WTC11 (cell line): ENCODE measurements around the gene EMC10. TPM values are rescaled to one million over a fixed set of nuclear protein-coding genes. Genes with fewer than 3 reads are reported as not detected.

Experiments
- ATAC-seq: fragments of 200-7000 bp; cut with Tn5 transposase; 2 replicates; pipeline ENCODE4 v1.10.0; 2021; ENCODE audit warnings: mild to moderate bottlenecking, moderate library complexity
- CTCF ChIA-PET: fragments of 300-600 bp; sonication (Branson Sonifier 250); formaldehyde crosslinking; loops from one replicate; lab custom pipeline; 2021; ENCODE audit warnings: antibody characterized with exemption; lab: Charles Lee
- POLR2A ChIA-PET: fragments of 350-600 bp; sonication (Branson Sonifier 250); formaldehyde crosslinking; loops from one replicate; lab custom pipeline; 2021; ENCODE audit warnings: antibody characterized with exemption; lab: Charles Lee
- DNase-seq: peaks from one replicate; pipeline ENCODE4 v3.0.0; 2021; ENCODE audit warnings: low spot score
- H3K27ac Mint-ChIP-seq: 2 replicates; pipeline ENCODE4 v1.8.0; 2021; ENCODE audit warnings: mixed read lengths
- H3K27me3 Mint-ChIP-seq: 2 replicates; pipeline ENCODE4 v1.8.0; 2021; ENCODE audit warnings: low read depth, mild to moderate bottlenecking, moderate library complexity, mixed read lengths
- H3K36me3 Mint-ChIP-seq: 2 replicates; pipeline ENCODE4 v1.8.0; 2021; ENCODE audit warnings: mixed read lengths
- H3K4me1 Mint-ChIP-seq: 2 replicates; pipeline ENCODE4 v1.8.0; 2022; ENCODE audit warnings: mixed read lengths
- H3K4me3 Mint-ChIP-seq: 2 replicates; pipeline ENCODE4 v1.8.0; 2021; ENCODE audit warnings: mild to moderate bottlenecking, moderate library complexity, mixed read lengths
- H3K9me3 Mint-ChIP-seq: 2 replicates; pipeline ENCODE4 v1.8.0; 2021; ENCODE audit warnings: mixed read lengths
- EMX1 ChIP-seq: fragments of 250-450 bp; sonication (Bioruptor Pico); IDR thresholded peaks from 2 replicates; pipeline ENCODE4 v1.8.0; 2021; ENCODE audit warnings: mild to moderate bottlenecking
- FOXK1 ChIP-seq: sonication (generic); formaldehyde crosslinking; IDR thresholded peaks from 2 replicates; pipeline ENCODE4 v1.8.0; 2022; ENCODE audit warnings: mild to moderate bottlenecking, moderate library complexity, missing genetic modification reagents
- GABPB1 ChIP-seq: sonication (generic); formaldehyde crosslinking; IDR thresholded peaks from 2 replicates; pipeline ENCODE4 v1.8.1; 2023; ENCODE audit warnings: mild to moderate bottlenecking, missing genetic modification reagents
- NR3C1 ChIP-seq: sonication (generic); formaldehyde crosslinking; conservative IDR thresholded peaks from 2 replicates; pipeline ENCODE4 v1.8.1; 2023; ENCODE audit warnings: low read depth, mild to moderate bottlenecking, missing genetic modification reagents
- SMAD4 ChIP-seq: sonication (generic); formaldehyde crosslinking; IDR thresholded peaks from 2 replicates; pipeline ENCODE4 v1.8.0; 2022; ENCODE audit warnings: mild to moderate bottlenecking, missing genetic modification reagents
- TCF7 ChIP-seq: sonication (generic); formaldehyde crosslinking; IDR thresholded peaks from 2 replicates; pipeline ENCODE4 v1.8.0; 2022; ENCODE audit warnings: mild to moderate bottlenecking, low read depth, missing genetic modification reagents, moderate library complexity
- ZNF138 ChIP-seq: sonication (generic); formaldehyde crosslinking; conservative IDR thresholded peaks from 2 replicates; pipeline ENCODE4 v1.8.1; 2022; ENCODE audit warnings: mild to moderate bottlenecking, moderate library complexity, missing genetic modification reagents
- ZNF416 ChIP-seq: fragments of 250-450 bp; sonication (Bioruptor Pico); IDR thresholded peaks from 2 replicates; pipeline ENCODE4 v1.9.0; 2021; ENCODE audit warnings: mild to moderate bottlenecking, inconsistent platforms
- total RNA-seq: library from RNA; stranded (reverse); gene quantifications from 3 replicates; pipeline ENCODE4 v1.2.3, GENCODE V29; 2021
- TF ChIP-seq, protein P1 (sequence below): sonication (generic); formaldehyde crosslinking; IDR thresholded peaks from 2 replicates; pipeline ENCODE4 v1.8.0; 2022; ENCODE audit warnings: mild to moderate bottlenecking, missing genetic modification reagents
- TF ChIP-seq, protein P2 (sequence below): fragments of 200-600 bp; IDR thresholded peaks from 2 replicates; pipeline ENCODE4 v1.8.0; 2022; ENCODE audit warnings: antibody characterized with exemption
- TF ChIP-seq, protein P3 (sequence below): sonication (generic); formaldehyde crosslinking; conservative IDR thresholded peaks from 2 replicates; pipeline ENCODE4 v1.8.1; 2022; ENCODE audit warnings: mild to moderate bottlenecking, missing genetic modification reagents
- TF ChIP-seq, protein P4 (sequence below): sonication (generic); formaldehyde crosslinking; IDR thresholded peaks from 2 replicates; pipeline ENCODE4 v1.8.0; 2022; ENCODE audit warnings: mild to moderate bottlenecking, missing genetic modification reagents
- TF ChIP-seq, protein P5 (sequence below): sonication (generic); formaldehyde crosslinking; IDR thresholded peaks from 2 replicates; pipeline ENCODE4 v1.8.1; 2022; ENCODE audit warnings: missing genetic modification reagents, borderline replicate concordance

EMC10 gene
- total RNA-seq, 1 experiment from 2014 or later: 114 TPM

DNA sequence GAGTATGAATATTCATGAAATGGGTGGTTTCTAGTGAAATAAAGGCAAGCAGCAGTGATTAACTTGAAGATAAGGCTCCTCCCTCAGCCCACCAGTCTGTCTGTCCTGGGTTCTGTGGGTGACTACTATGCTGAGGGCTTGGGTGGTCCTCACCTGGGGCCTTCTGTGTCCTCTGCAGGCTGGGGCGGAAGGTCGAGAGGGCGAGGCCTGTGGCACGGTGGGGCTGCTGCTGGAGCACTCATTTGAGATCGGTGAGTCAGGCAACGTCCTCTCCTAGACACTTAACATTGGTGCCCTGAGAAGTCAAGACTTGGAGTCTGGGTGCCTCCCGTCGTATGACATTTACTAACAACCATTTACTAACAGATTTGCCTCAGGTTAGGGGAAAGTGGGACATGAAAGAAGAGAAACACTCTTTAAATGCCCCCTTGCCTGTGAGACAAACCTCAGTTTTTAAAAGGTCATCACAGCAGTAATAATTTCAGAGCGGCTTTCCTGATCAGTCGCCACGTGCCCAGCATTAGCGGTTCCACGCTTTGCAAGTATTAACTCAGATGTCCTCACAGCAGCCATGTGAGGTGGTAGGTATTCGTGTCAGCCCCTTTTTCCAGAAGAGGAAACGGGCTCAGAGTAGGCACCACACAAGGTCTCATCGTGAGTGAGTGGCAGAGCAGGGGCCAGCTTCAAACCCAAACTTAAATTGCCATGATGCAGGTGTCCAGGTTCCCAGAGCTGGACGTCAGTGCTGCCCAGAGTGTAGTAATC lies 1.6 kb downstream of the EMC10 start:
- Mint-ChIP-seq H3K4me1 (peaks cover 9% of the 10 kb centered on the region), H3K36me3 (peaks cover 28% of the 10 kb centered on the region), H3K4me3 (peak overlapping the region; percentile 98), H3K9me3 (peaks cover 7% of the 10 kb centered on the region; the same call in 1 of the 2 replicates), H3K27ac (peak overlapping the region; percentile 90)
- ChIA-PET POLR2A (no interaction called here), CTCF (interaction anchor here (0.6 to 2.6 kb wide), 11 partner anchors 9 to 1054 kb away, joined by 3 to 20 read pairs (median 4); no protein-coding TSS in a partner anchor)
- TF ChIP-seq, protein P1, sequence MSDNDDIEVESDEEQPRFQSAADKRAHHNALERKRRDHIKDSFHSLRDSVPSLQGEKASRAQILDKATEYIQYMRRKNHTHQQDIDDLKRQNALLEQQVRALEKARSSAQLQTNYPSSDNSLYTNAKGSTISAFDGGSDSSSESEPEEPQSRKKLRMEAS (CRISPR knock-in tag): no peak
- TF ChIP-seq, all 79 proteins: peak for 0
- ATAC-seq (no peak), DNase-seq (no peak)
- H3K27me3 Mint-ChIP-seq: no peaks in the 10 kb centered on the region; the same call in 1 of the 2 replicates

DNA sequence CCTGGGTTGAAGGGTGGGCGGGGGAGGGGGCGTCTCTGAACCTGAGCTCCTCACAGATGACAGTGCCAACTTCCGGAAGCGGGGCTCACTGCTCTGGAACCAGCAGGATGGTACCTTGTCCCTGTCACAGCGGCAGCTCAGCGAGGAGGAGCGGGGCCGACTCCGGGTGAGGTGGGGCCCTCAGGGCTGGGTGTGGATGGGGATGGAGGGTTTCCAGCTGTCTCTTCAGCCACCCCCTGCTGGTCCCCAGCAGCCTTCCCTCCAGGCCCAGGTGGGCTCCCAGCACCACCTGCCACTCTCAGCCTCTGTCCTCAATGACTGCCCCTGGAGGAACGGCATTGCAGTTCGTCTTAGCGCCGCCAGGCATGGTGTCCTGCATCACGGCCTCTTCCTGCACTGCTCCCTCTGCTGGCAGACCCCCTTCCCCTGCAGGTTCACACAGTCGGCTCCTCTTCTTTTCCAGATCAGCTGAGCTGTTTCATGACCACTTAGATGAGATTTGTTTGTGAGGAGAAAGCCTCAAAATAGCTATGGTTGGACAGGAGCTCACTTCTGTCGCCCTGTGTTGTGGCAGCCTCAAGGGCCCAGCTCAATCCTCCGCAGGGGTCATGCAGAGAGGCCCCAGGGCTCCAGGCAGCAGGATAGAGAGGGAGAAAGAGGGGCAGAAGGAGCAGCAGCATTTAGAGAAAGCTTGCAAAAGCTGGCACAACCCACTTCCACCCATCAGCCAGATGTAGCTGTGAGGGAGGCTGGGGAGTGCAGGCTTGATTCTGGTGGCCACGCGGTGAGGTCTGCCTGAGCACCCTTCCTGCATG lies 2.8 kb downstream of the EMC10 start:
- Mint-ChIP-seq H3K27ac (no peak overlapping the region), H3K4me3 (no peak overlapping the region), H3K27me3 (no peaks in the 10 kb centered on the region; the same call in 1 of the 2 replicates), H3K36me3 (peaks cover 35% of the 10 kb centered on the region), H3K4me1 (peaks cover 9% of the 10 kb centered on the region), H3K9me3 (peaks cover 7% of the 10 kb centered on the region; the same call in 1 of the 2 replicates)
- DNase-seq (peak; percentile 77), ATAC-seq (peak; percentile 18)
- TF ChIP-seq, protein P2, sequence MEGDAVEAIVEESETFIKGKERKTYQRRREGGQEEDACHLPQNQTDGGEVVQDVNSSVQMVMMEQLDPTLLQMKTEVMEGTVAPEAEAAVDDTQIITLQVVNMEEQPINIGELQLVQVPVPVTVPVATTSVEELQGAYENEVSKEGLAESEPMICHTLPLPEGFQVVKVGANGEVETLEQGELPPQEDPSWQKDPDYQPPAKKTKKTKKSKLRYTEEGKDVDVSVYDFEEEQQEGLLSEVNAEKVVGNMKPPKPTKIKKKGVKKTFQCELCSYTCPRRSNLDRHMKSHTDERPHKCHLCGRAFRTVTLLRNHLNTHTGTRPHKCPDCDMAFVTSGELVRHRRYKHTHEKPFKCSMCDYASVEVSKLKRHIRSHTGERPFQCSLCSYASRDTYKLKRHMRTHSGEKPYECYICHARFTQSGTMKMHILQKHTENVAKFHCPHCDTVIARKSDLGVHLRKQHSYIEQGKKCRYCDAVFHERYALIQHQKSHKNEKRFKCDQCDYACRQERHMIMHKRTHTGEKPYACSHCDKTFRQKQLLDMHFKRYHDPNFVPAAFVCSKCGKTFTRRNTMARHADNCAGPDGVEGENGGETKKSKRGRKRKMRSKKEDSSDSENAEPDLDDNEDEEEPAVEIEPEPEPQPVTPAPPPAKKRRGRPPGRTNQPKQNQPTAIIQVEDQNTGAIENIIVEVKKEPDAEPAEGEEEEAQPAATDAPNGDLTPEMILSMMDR: peak; percentile 37; the same call in 1 of the 2 replicates
- TF ChIP-seq, protein P3, sequence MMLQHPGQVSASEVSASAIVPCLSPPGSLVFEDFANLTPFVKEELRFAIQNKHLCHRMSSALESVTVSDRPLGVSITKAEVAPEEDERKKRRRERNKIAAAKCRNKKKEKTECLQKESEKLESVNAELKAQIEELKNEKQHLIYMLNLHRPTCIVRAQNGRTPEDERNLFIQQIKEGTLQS (CRISPR knock-in tag): no peak
- TF ChIP-seq GABPB1 (CRISPR knock-in tag): peak; percentile 23; the same call in 1 of the 2 replicates
- CTCF ChIA-PET: interaction anchor here (0.6 to 2.1 kb wide), 21 partner anchors 9 to 1055 kb away, joined by 3 to 20 read pairs (median 4); partner anchors contain the start of genes JOSD2 and POLD1
- POLR2A ChIA-PET: no interaction called here

DNA sequence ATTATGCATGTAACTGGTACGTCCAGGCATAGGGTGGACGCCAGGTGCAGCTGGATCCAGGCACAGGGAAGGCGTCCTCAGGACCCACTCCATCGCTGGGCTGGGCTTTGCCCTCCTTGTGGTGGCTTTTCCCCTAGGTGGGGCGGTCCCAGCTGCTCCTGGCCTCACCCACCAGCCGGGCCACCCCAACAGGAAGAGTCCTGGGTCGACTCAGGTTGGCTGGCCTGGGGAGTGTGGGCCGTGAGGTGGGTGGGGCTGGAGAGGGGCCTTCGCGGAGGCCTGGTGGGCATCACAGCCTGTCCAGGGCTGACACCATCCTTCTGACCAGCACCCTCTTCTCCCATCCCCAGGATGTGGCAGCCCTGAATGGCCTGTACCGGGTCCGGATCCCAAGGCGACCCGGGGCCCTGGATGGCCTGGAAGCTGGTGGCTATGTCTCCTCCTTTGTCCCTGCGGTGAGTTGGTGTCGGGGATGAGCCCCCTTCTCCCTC lies 3.5 kb downstream of the EMC10 start:
- H3K4me3 Mint-ChIP-seq: no peak overlapping the region
- peaks cover 9% of the 10 kb centered on the region for H3K4me1 Mint-ChIP-seq
- ChIA-PET CTCF (interaction anchor here (0.6 to 2.1 kb wide), 17 partner anchors 9 to 218 kb away, joined by 3 to 20 read pairs (median 5); partner anchors contain the start of genes JOSD2 and POLD1), POLR2A (no interaction called here)
- H3K27me3 Mint-ChIP-seq: peaks cover 2% of the 10 kb centered on the region
- H3K27ac Mint-ChIP-seq: no peak overlapping the region
- H3K36me3 Mint-ChIP-seq: peaks cover 38% of the 10 kb centered on the region
- H3K9me3 Mint-ChIP-seq: peaks cover 9% of the 10 kb centered on the region
- TF ChIP-seq SMAD4 (CRISPR knock-in tag) (no peak), EMX1 (CRISPR knock-in tag) (no peak), TCF7 (CRISPR knock-in tag) (no peak), FOXK1 (CRISPR knock-in tag) (no peak), ZNF138 (no peak), NR3C1 (no peak), ZNF416 (CRISPR knock-in tag) (no peak)
- TF ChIP-seq, protein P4, sequence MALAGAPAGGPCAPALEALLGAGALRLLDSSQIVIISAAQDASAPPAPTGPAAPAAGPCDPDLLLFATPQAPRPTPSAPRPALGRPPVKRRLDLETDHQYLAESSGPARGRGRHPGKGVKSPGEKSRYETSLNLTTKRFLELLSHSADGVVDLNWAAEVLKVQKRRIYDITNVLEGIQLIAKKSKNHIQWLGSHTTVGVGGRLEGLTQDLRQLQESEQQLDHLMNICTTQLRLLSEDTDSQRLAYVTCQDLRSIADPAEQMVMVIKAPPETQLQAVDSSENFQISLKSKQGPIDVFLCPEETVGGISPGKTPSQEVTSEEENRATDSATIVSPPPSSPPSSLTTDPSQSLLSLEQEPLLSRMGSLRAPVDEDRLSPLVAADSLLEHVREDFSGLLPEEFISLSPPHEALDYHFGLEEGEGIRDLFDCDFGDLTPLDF (CRISPR knock-in tag): no peak
- TF ChIP-seq, protein P5, sequence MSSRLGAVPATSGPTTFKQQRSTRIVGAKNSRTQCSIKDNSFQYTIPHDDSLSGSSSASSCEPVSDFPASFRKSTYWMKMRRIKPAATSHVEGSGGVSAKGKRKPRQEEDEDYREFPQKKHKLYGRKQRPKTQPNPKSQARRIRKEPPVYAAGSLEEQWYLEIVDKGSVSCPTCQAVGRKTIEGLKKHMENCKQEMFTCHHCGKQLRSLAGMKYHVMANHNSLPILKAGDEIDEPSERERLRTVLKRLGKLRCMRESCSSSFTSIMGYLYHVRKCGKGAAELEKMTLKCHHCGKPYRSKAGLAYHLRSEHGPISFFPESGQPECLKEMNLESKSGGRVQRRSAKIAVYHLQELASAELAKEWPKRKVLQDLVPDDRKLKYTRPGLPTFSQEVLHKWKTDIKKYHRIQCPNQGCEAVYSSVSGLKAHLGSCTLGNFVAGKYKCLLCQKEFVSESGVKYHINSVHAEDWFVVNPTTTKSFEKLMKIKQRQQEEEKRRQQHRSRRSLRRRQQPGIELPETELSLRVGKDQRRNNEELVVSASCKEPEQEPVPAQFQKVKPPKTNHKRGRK (CRISPR knock-in tag): no peak
- DNase-seq (no peak), ATAC-seq (no peak)
